Measurements from ENCODE around the gene BRAP. TPM values are rescaled to one million over a fixed set of nuclear protein-coding genes. Genes with fewer than 3 reads are reported as not detected.

BRAP gene
- total RNA-seq, 1 donor, result 22.1 TPM

DNA sequence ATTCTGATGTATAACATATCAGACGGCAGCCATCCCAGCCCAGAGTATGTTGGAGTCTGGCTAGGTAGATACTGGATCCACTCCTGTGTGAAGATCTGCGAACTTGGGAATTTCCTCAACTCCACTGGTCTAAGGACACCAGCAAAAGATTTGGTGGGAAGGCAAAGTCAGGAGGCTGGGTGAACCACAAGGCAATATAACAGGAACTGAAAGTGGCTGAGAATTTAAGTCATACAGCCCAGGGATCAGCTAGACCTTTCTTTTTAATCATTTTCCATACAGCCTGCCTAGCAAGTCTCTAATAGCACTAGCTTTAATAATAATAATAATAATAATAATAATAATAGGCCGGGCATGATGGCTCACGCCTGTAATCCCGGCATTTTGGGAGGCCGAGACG lies 34.8 kb downstream of the BRAP start:
- no peak overlapping the region for H3K4me2 ChIP-seq (ENCODE audit: insufficient read depth, low read length)
- H2AFZ ChIP-seq (ENCODE audit: low read length), result no peak overlapping the region
- peaks cover 4% of the 10 kb centered on the region for H4K20me1 ChIP-seq (ENCODE audit: insufficient read depth, low read length)
- H3K4me3 ChIP-seq (ENCODE audit: insufficient read depth, low read length), result no peak overlapping the region
- H3K27me3 ChIP-seq (ENCODE audit: insufficient read depth, low read length), result no peaks in the 10 kb centered on the region
- H3K9me3 ChIP-seq (ENCODE audit: low read depth, low read length), result no peaks in the 10 kb centered on the region
- no peaks in the 10 kb centered on the region for H3K4me1 ChIP-seq (ENCODE audit: insufficient read depth, low read length)
- H3K79me2 ChIP-seq (ENCODE audit: insufficient read depth, low read length), result no peaks in the 10 kb centered on the region
- DNase-seq (ENCODE audit: insufficient read length, low spot score, missing footprints), result no peak
- no peak overlapping the region for H3K27ac ChIP-seq (ENCODE audit: low read depth, low read length)
- H3K36me3 ChIP-seq (ENCODE audit: insufficient read depth, low read length), result peaks cover 60% of the 10 kb centered on the region
- no peak for TF ChIP-seq CTCF (IDR thresholded peaks at IDR 0.05; ENCODE audit: extremely low read depth, low read depth, low read length)

DNA sequence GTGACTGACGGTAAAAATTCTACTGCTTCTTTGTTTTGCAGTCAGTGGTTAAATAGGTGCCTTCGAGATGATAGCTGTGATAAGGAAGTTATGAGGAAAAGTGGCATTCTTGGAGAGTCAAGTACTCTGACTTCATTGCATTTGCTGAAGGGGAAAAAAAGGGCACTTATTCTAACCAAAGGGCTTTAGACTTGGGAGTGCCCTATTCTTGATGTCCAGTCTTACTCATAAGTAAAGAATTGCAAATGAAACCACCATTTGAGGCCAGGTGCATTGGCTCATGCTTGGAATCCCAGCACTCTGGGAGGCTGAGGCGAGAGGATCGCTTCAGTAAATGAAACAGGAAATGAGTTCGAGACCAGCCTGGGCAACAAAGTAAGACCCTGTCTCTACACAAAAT lies 40.3 kb downstream of the BRAP start:
- Histone ChIP-seq H3K79me2 (ENCODE audit: insufficient read depth, low read length) (no peaks in the 10 kb centered on the region), H3K27ac (ENCODE audit: low read depth, low read length) (no peak overlapping the region), H4K20me1 (ENCODE audit: insufficient read depth, low read length) (peaks cover 6% of the 10 kb centered on the region), H3K27me3 (ENCODE audit: insufficient read depth, low read length) (no peaks in the 10 kb centered on the region), H3K4me1 (ENCODE audit: insufficient read depth, low read length) (peaks cover 11% of the 10 kb centered on the region), H3K4me2 (ENCODE audit: insufficient read depth, low read length) (no peak overlapping the region), H3K36me3 (ENCODE audit: insufficient read depth, low read length) (peaks cover 42% of the 10 kb centered on the region), H3K9me3 (ENCODE audit: low read depth, low read length) (no peaks in the 10 kb centered on the region), H2AFZ (ENCODE audit: low read length) (no peak overlapping the region), H3K4me3 (ENCODE audit: insufficient read depth, low read length) (no peak overlapping the region)
- TF ChIP-seq CTCF (IDR thresholded peaks at IDR 0.05; ENCODE audit: extremely low read depth, low read depth, low read length), result no peak
- no peak for DNase-seq (ENCODE audit: insufficient read length, low spot score, missing footprints)

GRCh38 chr12:111643427-111643826 lies 42.3 kb downstream of the BRAP start:
- Histone ChIP-seq H3K79me2 (ENCODE audit: insufficient read depth, low read length) (no peaks in the 10 kb centered on the region), H2AFZ (ENCODE audit: low read length) (no peak overlapping the region), H3K27me3 (ENCODE audit: insufficient read depth, low read length) (no peaks in the 10 kb centered on the region), H3K27ac (ENCODE audit: low read depth, low read length) (peak overlapping the region; percentile 50), H3K9me3 (ENCODE audit: low read depth, low read length) (no peaks in the 10 kb centered on the region), H3K4me2 (ENCODE audit: insufficient read depth, low read length) (no peak overlapping the region), H3K4me1 (ENCODE audit: insufficient read depth, low read length) (peaks cover 11% of the 10 kb centered on the region), H3K4me3 (ENCODE audit: insufficient read depth, low read length) (no peak overlapping the region), H4K20me1 (ENCODE audit: insufficient read depth, low read length) (peaks cover 6% of the 10 kb centered on the region), H3K36me3 (ENCODE audit: insufficient read depth, low read length) (peaks cover 31% of the 10 kb centered on the region)
- DNase-seq (ENCODE audit: insufficient read length, low spot score, missing footprints), result peak; percentile 72
- no peak for TF ChIP-seq CTCF (IDR thresholded peaks at IDR 0.05; ENCODE audit: extremely low read depth, low read depth, low read length)

- Histone ChIP-seq H3K36me3 (ENCODE audit: insufficient read depth, low read length) (peaks cover 31% of the 10 kb centered on the region), H2AFZ (ENCODE audit: low read length) (no peak overlapping the region)
Observed at GRCh38 chr12:111642681-111643426, 42.9 kb downstream of the BRAP start.

More at GRCh38 chr12:111642681-111643426, 42.9 kb downstream of the BRAP start:
- Histone ChIP-seq H3K4me1 (ENCODE audit: insufficient read depth, low read length) (peaks cover 11% of the 10 kb centered on the region), H3K4me2 (ENCODE audit: insufficient read depth, low read length) (no peak overlapping the region), H4K20me1 (ENCODE audit: insufficient read depth, low read length) (peaks cover 6% of the 10 kb centered on the region), H3K79me2 (ENCODE audit: insufficient read depth, low read length) (no peaks in the 10 kb centered on the region), H3K9me3 (ENCODE audit: low read depth, low read length) (no peaks in the 10 kb centered on the region), H3K4me3 (ENCODE audit: insufficient read depth, low read length) (no peak overlapping the region), H3K27ac (ENCODE audit: low read depth, low read length) (peak overlapping the region; percentile 50), H3K27me3 (ENCODE audit: insufficient read depth, low read length) (no peaks in the 10 kb centered on the region)
- no peak for DNase-seq (ENCODE audit: insufficient read length, low spot score, missing footprints)
- no peak for TF ChIP-seq CTCF (IDR thresholded peaks at IDR 0.05; ENCODE audit: extremely low read depth, low read depth, low read length)
